Natural killer cell (primary cell): ENCODE data around the gene DPRX. TPM values are rescaled to one million over a fixed set of nuclear protein-coding genes. Genes with fewer than 3 reads are reported as not detected.
"Not testable (repeated sequence)": the region's sequence is repeated elsewhere in the genome, so short reads cannot be mapped to it uniquely, and the experiment has no call there.

ENCODE experiments used
- ATAC-seq, 3 donors: fragments of 150-1000 bp in 2 of 3; fragments of 200-7000 bp in 1 of 3; cut with Tn5 transposase; 1 replicate in 1 of 3; 2 replicates in 2 of 3; pipeline ENCODE4 v1.10.0; 2021; ENCODE audit warnings: mild to moderate bottlenecking in 2 of 3, moderate library complexity in 2 of 3
- DNase-seq, 2 donors: peaks; one replicate each; pipeline versions ENCODE4 v3.0.0 to v3.0.0-alpha.2; 2013 to 2021; ENCODE audit warnings: mixed read lengths in 1 of 2
- H3K27ac ChIP-seq: one replicate; pipeline ENCODE4 v1.5.1; 2013; ENCODE audit warnings: mild to moderate bottlenecking, low read length
- H3K27me3 ChIP-seq: one replicate; pipeline ENCODE4 v1.6.1; 2013; ENCODE audit warnings: low read length; ENCODE audit not compliant: control insufficient read depth, insufficient read depth
- H3K36me3 ChIP-seq: one replicate; pipeline ENCODE4 v1.6.1; 2013; ENCODE audit warnings: low read length; ENCODE audit not compliant: control insufficient read depth, insufficient read depth
- H3K4me1 ChIP-seq: one replicate; pipeline ENCODE4 v1.6.1; 2013; ENCODE audit warnings: low read length; ENCODE audit not compliant: control insufficient read depth, insufficient read depth
- H3K4me3 ChIP-seq: one replicate; pipeline ENCODE4 v1.5.1; 2013; ENCODE audit warnings: low read length
- H3K9me3 ChIP-seq: one replicate; pipeline ENCODE4 v1.6.1; 2013; ENCODE audit warnings: low read length; ENCODE audit not compliant: control insufficient read depth, insufficient read depth
- H3K27ac Mint-ChIP-seq, 2 donors: one replicate each; pipeline ENCODE4 v1.8.0; 2022; ENCODE audit warnings: mild to moderate bottlenecking in 2 of 2, mixed read lengths in 2 of 2, moderate library complexity in 1 of 2
- H3K27me3 Mint-ChIP-seq, 2 donors: one replicate each; pipeline ENCODE4 v1.8.0; 2022; ENCODE audit warnings: low read depth in 2 of 2, mixed read lengths in 2 of 2
- H3K36me3 Mint-ChIP-seq: one replicate; pipeline ENCODE4 v1.8.0; 2022; ENCODE audit warnings: mixed read lengths
- H3K4me1 Mint-ChIP-seq, 2 donors: one replicate each; pipeline ENCODE4 v1.8.0; 2022; ENCODE audit warnings: mixed read lengths in 2 of 2
- H3K4me3 Mint-ChIP-seq: one replicate; pipeline ENCODE4 v1.8.0; 2022; ENCODE audit warnings: mild to moderate bottlenecking, moderate library complexity, mixed read lengths
- H3K9me3 Mint-ChIP-seq, 2 donors: one replicate each; pipeline ENCODE4 v1.8.0; 2022; ENCODE audit warnings: mixed read lengths in 2 of 2
- CTCF ChIP-seq: fragments of 200-600 bp; IDR thresholded peaks from one replicate; pipeline ENCODE4 v1.8.0; 2022; ENCODE audit warnings: antibody characterized with exemption
- WGBS: methylation state at CpG from one replicate; pipeline ENCODE4 v1.1.7; 2013; ENCODE audit warnings: missing lambda C conversion rate; ENCODE audit not compliant: insufficient coverage; 5-methylcytosine and 5-hydroxymethylcytosine counted together
- intact Hi-C: fragments of 100-400 bp; cut with micrococcal nuclease; formaldehyde crosslinking; loops from one replicate; pipeline ENCODE4 v1.14.2; 2022
- total RNA-seq, 4 donors: library from RNA; stranded (reverse); fragments of 120-200 nt in 1 of 4; gene quantifications; one replicate each; pipeline versions ENCODE4 v1.2.3 to v1.2.4, GENCODE V29; 2013 to 2022

Gene DPRX
- total RNA-seq, 3 donors from 2014 or later (not counting 1 experiment from before 2014, with no cell fraction given): not detected

GRCh38 chr19:53662209-53662608 lies 30.4 kb downstream of the DPRX start:
- H3K9me3 ChIP-seq: no peaks in the 10 kb centered on the region
- H3K4me3 Mint-ChIP-seq: no peak overlapping the region
- H3K27me3 Mint-ChIP-seq: no peaks in the 10 kb centered on the region
- WGBS: 82% methylated on average over 5 of the region's 6 CpGs
- H3K4me1 Mint-ChIP-seq: no peaks in the 10 kb centered on the region
- no peaks in the 10 kb centered on the region for H3K4me1 ChIP-seq
- H3K4me3 ChIP-seq: no peak overlapping the region
- no peak for TF ChIP-seq CTCF
- no peaks in the 10 kb centered on the region for H3K36me3 Mint-ChIP-seq
- ATAC-seq (no peak), DNase-seq (no peak)
- no peaks in the 10 kb centered on the region for H3K36me3 ChIP-seq
- H3K9me3 Mint-ChIP-seq: no peaks in the 10 kb centered on the region
- H3K27me3 ChIP-seq: no peaks in the 10 kb centered on the region
- intact Hi-C loops: no loop called here
- no peak overlapping the region for H3K27ac Mint-ChIP-seq
- no peak overlapping the region for H3K27ac ChIP-seq

GRCh38 chr19:53664152-53664551 lies 32.4 kb downstream of the DPRX start:
- H3K9me3 ChIP-seq: no peaks in the 10 kb centered on the region
- ATAC-seq (no peak), DNase-seq (no peak)
- Mint-ChIP-seq H3K9me3 (no peaks in the 10 kb centered on the region), H3K36me3 (no peaks in the 10 kb centered on the region), H3K4me1 (no peaks in the 10 kb centered on the region), H3K27ac (no peak overlapping the region), H3K4me3 (no peak overlapping the region), H3K27me3 (no peaks in the 10 kb centered on the region)
- intact Hi-C loops: no loop called here
- no peak overlapping the region for H3K27ac ChIP-seq
- 85% methylated on average over 12 of the region's 12 CpGs for WGBS
- TF ChIP-seq CTCF: no peak
- no peaks in the 10 kb centered on the region for H3K4me1 ChIP-seq
- H3K27me3 ChIP-seq: no peaks in the 10 kb centered on the region
- H3K36me3 ChIP-seq: no peaks in the 10 kb centered on the region
- H3K4me3 ChIP-seq: no peak overlapping the region

GRCh38 chr19:53664760-53665159 lies 33.0 kb downstream of the DPRX start:
- Histone ChIP-seq H3K4me1 (no peaks in the 10 kb centered on the region), H3K27ac (no peak overlapping the region), H3K27me3 (no peaks in the 10 kb centered on the region), H3K4me3 (no peak overlapping the region), H3K9me3 (no peaks in the 10 kb centered on the region), H3K36me3 (no peaks in the 10 kb centered on the region)
- TF ChIP-seq CTCF: no peak
- Mint-ChIP-seq H3K27ac (no peak overlapping the region), H3K4me3 (no peak overlapping the region), H3K9me3 (no peaks in the 10 kb centered on the region), H3K4me1 (no peaks in the 10 kb centered on the region), H3K36me3 (no peaks in the 10 kb centered on the region), H3K27me3 (no peaks in the 10 kb centered on the region)
- 55% methylated on average over 2 of the region's 2 CpGs for WGBS
- intact Hi-C loops: no loop called here
- DNase-seq: no peak
- peak in 1 of 3 donors; percentile 21 for ATAC-seq

GRCh38 chr19:53666331-53666730 lies 34.5 kb downstream of the DPRX start:
- H3K4me1 Mint-ChIP-seq, DNase-seq, H3K4me1 ChIP-seq, H3K4me3 Mint-ChIP-seq, H3K27me3 Mint-ChIP-seq, H3K9me3 Mint-ChIP-seq, H3K36me3 ChIP-seq, H3K36me3 Mint-ChIP-seq, H3K27ac ChIP-seq, H3K27me3 ChIP-seq, H3K9me3 ChIP-seq, H3K4me3 ChIP-seq, intact Hi-C loops, H3K27ac Mint-ChIP-seq, ATAC-seq: not testable (repeated sequence)
- no CpG with 5 or more reads among the region's 3 CpGs for WGBS

GRCh38 chr19:53668804-53669203 lies 37.0 kb downstream of the DPRX start:
- H3K4me3 ChIP-seq, H3K27ac ChIP-seq, H3K9me3 ChIP-seq, DNase-seq, H3K27ac Mint-ChIP-seq, H3K4me3 Mint-ChIP-seq, H3K9me3 Mint-ChIP-seq, H3K36me3 Mint-ChIP-seq, H3K4me1 ChIP-seq, H3K27me3 ChIP-seq, ATAC-seq, H3K27me3 Mint-ChIP-seq, intact Hi-C loops, H3K36me3 ChIP-seq, H3K4me1 Mint-ChIP-seq: not testable (repeated sequence)
- 98% methylated on average over 3 of the region's 3 CpGs for WGBS
